CD14-positive monocyte (primary cell): Measurements from ENCODE around the gene WDR86. TPM values are rescaled to one million over a fixed set of nuclear protein-coding genes. Genes with fewer than 3 reads are reported as not detected.

Experiments used
- DNase-seq, 3 donors: peaks; one replicate each; pipeline ENCODE4 v3.0.0-alpha.2; 2011 to 2022
- H2AFZ ChIP-seq: 2 replicates; pipeline ENCODE4 v1.6.0; 2012; ENCODE audit warnings: mild to moderate bottlenecking, low read depth, low read length, inconsistent platforms; ENCODE audit not compliant: insufficient read depth, poor library complexity, severe bottlenecking
- H3K27ac ChIP-seq, 2 donors: 1 replicate in 1 of 2; 2 replicates in 1 of 2; pipeline ENCODE4 v1.5.1; 2012 to 2013; ENCODE audit warnings: low read length in 2 of 2, control low read depth in 1 of 2, inconsistent platforms in 1 of 2, low read depth in 1 of 2, mild to moderate bottlenecking in 1 of 2
- H3K27me3 ChIP-seq, 2 donors: one replicate each; pipeline versions ENCODE4 v1.6.0 to v1.6.1; 2011 to 2013; ENCODE audit warnings: low read length in 2 of 2; ENCODE audit not compliant: control insufficient read depth in 2 of 2, insufficient read depth in 2 of 2
- H3K36me3 ChIP-seq, 2 donors: replicated peaks in 1 of 2; 1 replicate in 1 of 2; 2 replicates in 1 of 2; pipeline versions ENCODE4 v1.5.1 to v1.6.1; 2012 to 2013; ENCODE audit warnings: low read length in 2 of 2, control low read depth in 1 of 2, inconsistent platforms in 1 of 2, mild to moderate bottlenecking in 1 of 2; ENCODE audit not compliant: insufficient read depth in 2 of 2, control insufficient read depth in 1 of 2
- H3K4me1 ChIP-seq, 2 donors: 1 replicate in 1 of 2; 2 replicates in 1 of 2; pipeline versions ENCODE4 v1.5.1 to v1.6.1; 2012 to 2013; ENCODE audit warnings: low read length in 2 of 2, control low read depth in 1 of 2, inconsistent platforms in 1 of 2, mild to moderate bottlenecking in 1 of 2, moderate library complexity in 1 of 2; ENCODE audit not compliant: insufficient read depth in 2 of 2, control insufficient read depth in 1 of 2
- H3K4me2 ChIP-seq: replicated peaks from 2 replicates; pipeline ENCODE3; 2012; ENCODE audit warnings: low read length, moderate library complexity, mild to moderate bottlenecking; ENCODE audit not compliant: poor library complexity, severe bottlenecking; ENCODE audit errors: extremely low read depth
- H3K4me3 ChIP-seq, 3 experiments: fragments of 200-600 bp in 1 of 3; sonication (generic) in 1 of 3; replicated peaks in 1 of 3; 1 replicate in 2 of 3; 2 replicates in 1 of 3; pipeline ENCODE4 v1.5.1; 2011 to 2013; ENCODE audit warnings: low read length in 3 of 3, mild to moderate bottlenecking in 3 of 3, control low read depth in 2 of 3, low read depth in 2 of 3, inconsistent platforms in 1 of 3, moderate library complexity in 1 of 3
- H3K79me2 ChIP-seq: 2 replicates; pipeline ENCODE4 v1.6.0; 2012; ENCODE audit warnings: mild to moderate bottlenecking, control low read depth, inconsistent platforms, low read length, moderate library complexity; ENCODE audit not compliant: insufficient read depth
- H3K9ac ChIP-seq: 2 replicates; pipeline ENCODE4 v1.6.0; 2017; ENCODE audit warnings: low read length, mild to moderate bottlenecking; ENCODE audit not compliant: insufficient read depth, poor library complexity, severe bottlenecking
- H3K9me3 ChIP-seq, 2 donors: replicated peaks in 1 of 2; 1 replicate in 1 of 2; 2 replicates in 1 of 2; pipeline versions ENCODE4 v1.5.1 to v1.6.1; 2012 to 2013; ENCODE audit warnings: low read length in 2 of 2, control low read depth in 1 of 2; ENCODE audit not compliant: control insufficient read depth in 1 of 2, insufficient read depth in 1 of 2
- H4K20me1 ChIP-seq: 2 replicates; pipeline ENCODE4 v1.6.0; 2012; ENCODE audit warnings: mild to moderate bottlenecking, low read length, control low read depth, moderate library complexity; ENCODE audit not compliant: insufficient read depth
- H3K27ac Mint-ChIP-seq, 7 donors: one replicate each; pipeline ENCODE4 v1.8.0; 2020; ENCODE audit warnings: mild to moderate bottlenecking in 7 of 7, mixed read lengths in 7 of 7, moderate library complexity in 6 of 7, inconsistent platforms in 2 of 7
- H3K27me3 Mint-ChIP-seq, 3 donors: one replicate each; pipeline ENCODE4 v1.8.0; 2021 to 2022; ENCODE audit warnings: low read depth in 3 of 3, mild to moderate bottlenecking in 3 of 3, mixed read lengths in 3 of 3, moderate library complexity in 3 of 3, inconsistent platforms in 1 of 3
- H3K36me3 Mint-ChIP-seq, 2 donors: one replicate each; pipeline ENCODE4 v1.8.0; 2020; ENCODE audit warnings: mixed read lengths in 2 of 2, inconsistent platforms in 1 of 2, mild to moderate bottlenecking in 1 of 2
- H3K4me1 Mint-ChIP-seq: one replicate; pipeline ENCODE4 v1.8.0; 2020; ENCODE audit warnings: mild to moderate bottlenecking, mixed read lengths
- H3K4me3 Mint-ChIP-seq, 2 donors: one replicate each; pipeline ENCODE4 v1.8.0; 2020; ENCODE audit warnings: mild to moderate bottlenecking in 2 of 2, mixed read lengths in 2 of 2, moderate library complexity in 1 of 2
- H3K9me3 Mint-ChIP-seq, 7 donors: one replicate each; pipeline ENCODE4 v1.8.0; 2020 to 2022; ENCODE audit warnings: mixed read lengths in 7 of 7, mild to moderate bottlenecking in 6 of 7, moderate library complexity in 6 of 7, inconsistent platforms in 2 of 7
- CTCF ChIP-seq: fragments of 200-600 bp; IDR thresholded peaks from one replicate; pipeline ENCODE4 v1.8.0; 2022; ENCODE audit warnings: antibody characterized with exemption, mild to moderate bottlenecking
- WGBS: methylation state at CpG from one replicate; pipeline ENCODE4 v1.1.5; 2013; ENCODE audit warnings: missing lambda C conversion rate; ENCODE audit not compliant: insufficient coverage; 5-methylcytosine and 5-hydroxymethylcytosine counted together
- intact Hi-C, 2 donors: fragments of 100-400 bp; cut with micrococcal nuclease; formaldehyde crosslinking; loops; one replicate each; pipeline versions ENCODE4 v1.15.0 to v1.15.1; 2023
- polyA plus RNA-seq, 3 donors: library from polyadenylated mRNA; depleted of rRNA in 1 of 3; unstranded in 2 of 3; stranded (reverse) in 1 of 3; fragments of 300-500 nt in 2 of 3; fragments of >200 nt in 1 of 3; fragmentation: Illumina TruSeq in 2 of 3; gene quantifications; 1 replicate in 2 of 3; 2 replicates in 1 of 3; pipeline ENCODE4 v1.2.3, GENCODE V29; 2012 to 2021

Gene WDR86
- polyA plus RNA-seq, 3 donors = 0.11 to 0.30 (median 0.24) TPM

DNA sequence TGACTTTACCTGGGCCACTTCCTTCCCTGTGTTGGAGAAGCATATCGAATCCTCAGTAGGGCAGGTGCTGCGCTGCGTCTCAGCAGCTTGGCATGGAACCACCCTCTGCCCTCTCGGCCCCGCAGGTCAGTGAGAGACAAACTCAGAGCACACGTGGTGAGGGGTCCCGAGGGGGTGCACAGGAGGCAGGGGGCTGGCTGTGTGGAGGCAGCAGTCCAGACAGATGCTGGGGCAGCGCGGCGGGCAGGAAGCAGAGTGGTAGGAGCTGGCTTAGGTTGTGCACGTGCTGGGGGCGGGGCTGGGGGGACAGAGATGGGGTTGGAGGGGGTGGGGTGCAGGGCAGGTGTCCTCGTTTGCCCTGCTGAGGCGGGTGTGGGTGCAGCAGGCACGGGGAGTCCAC is 35.1 kb downstream of the WDR86 start:
- TF ChIP-seq CTCF = no peak
- Histone ChIP-seq H2AFZ (no peak overlapping the region), H3K79me2 (no peaks in the 10 kb centered on the region), H3K4me3 (no peak overlapping the region), H3K4me2 (no peak overlapping the region), H4K20me1 (peaks cover 14% of the 10 kb centered on the region), H3K27me3 (no peaks in the 10 kb centered on the region), H3K36me3 (peaks cover 70 to 86% of the 10 kb centered on the region in 2 donors), H3K4me1 (no peaks in the 10 kb centered on the region), H3K9ac (no peak overlapping the region), H3K27ac (no peak overlapping the region), H3K9me3 (no peaks in the 10 kb centered on the region)
- no peak overlapping the region for H3K4me3 Mint-ChIP-seq
- peaks cover 0 to 2% (median 0%) of the 10 kb centered on the region in 3 donors for H3K27me3 Mint-ChIP-seq
- H3K4me1 Mint-ChIP-seq = no peaks in the 10 kb centered on the region
- 96% methylated on average over 7 of the region's 15 CpGs for WGBS
- H3K36me3 Mint-ChIP-seq = peaks cover 84 to 89% of the 10 kb centered on the region in 2 donors
- no peak for DNase-seq
- intact Hi-C loops = no loop called here
- H3K27ac Mint-ChIP-seq = no peak overlapping the region
- no peaks in the 10 kb centered on the region for H3K9me3 Mint-ChIP-seq

GRCh38 chr7:151374139-151374538 is 35.7 kb downstream of the WDR86 start:
- no peak for TF ChIP-seq CTCF
- Histone ChIP-seq H3K79me2 (no peaks in the 10 kb centered on the region), H3K9ac (no peak overlapping the region), H3K27ac (no peak overlapping the region), H3K4me2 (no peak overlapping the region), H2AFZ (no peak overlapping the region), H3K36me3 (peaks cover 76 to 92% of the 10 kb centered on the region in 2 donors), H3K4me1 (no peaks in the 10 kb centered on the region), H3K27me3 (no peaks in the 10 kb centered on the region), H3K4me3 (no peak overlapping the region), H4K20me1 (peaks cover 14% of the 10 kb centered on the region), H3K9me3 (no peaks in the 10 kb centered on the region)
- Mint-ChIP-seq H3K4me3 (no peak overlapping the region), H3K27me3 (peaks cover 0 to 2% (median 0%) of the 10 kb centered on the region in 3 donors), H3K4me1 (no peaks in the 10 kb centered on the region), H3K27ac (no peak overlapping the region), H3K9me3 (no peaks in the 10 kb centered on the region), H3K36me3 (peaks cover 87 to 90% of the 10 kb centered on the region in 2 donors)
- no peak for DNase-seq
- 98% methylated on average over 15 of the region's 15 CpGs for WGBS
- intact Hi-C loops = no loop called here
